ENCODE data around the gene MYEF2.

MYEF2 gene

GRCh38 chr15:48120745-48121144, 57.4 kb downstream of the MYEF2 start, which contains the start of gene SLC24A5:
TSS of gene SLC24A5 (plus strand) at chr15:48120990. CDS start at chr15:48121045, 55 bp downstream.
- Mint-ChIP-seq H3K36me3 (ENCODE audit: low read depth) (no peaks in the 10 kb centered on the region), H3K4me1 (ENCODE audit: low read depth) (no peaks in the 10 kb centered on the region)
- no peak for DNase-seq (ENCODE audit: low spot score)

GRCh38 chr15:48119277-48119676, 58.8 kb downstream of the MYEF2 start:
- no peak overlapping the region for H3K4me3 Mint-ChIP-seq
- no peaks in the 10 kb centered on the region for H3K9me3 Mint-ChIP-seq
- H3K36me3 Mint-ChIP-seq (ENCODE audit: low read depth): no peaks in the 10 kb centered on the region
- no peaks in the 10 kb centered on the region for H3K4me1 Mint-ChIP-seq (ENCODE audit: low read depth)
- no peak for DNase-seq (ENCODE audit: low spot score)
- peaks cover 4% of the 10 kb centered on the region for H3K27me3 Mint-ChIP-seq (ENCODE audit: low read depth)
- H3K27ac Mint-ChIP-seq: no peak overlapping the region

More at GRCh38 chr15:48120745-48121144, 57.4 kb downstream of the MYEF2 start, which contains the start of gene SLC24A5:
- peaks cover 5% of the 10 kb centered on the region for H3K27me3 Mint-ChIP-seq (ENCODE audit: low read depth)
- H3K4me3 Mint-ChIP-seq: no peak within 1 kb of the TSS
- no peaks in the 10 kb centered on the region for H3K9me3 Mint-ChIP-seq
- H3K27ac Mint-ChIP-seq: no peak within 1 kb of the TSS

- no peaks in the 10 kb centered on the region for H3K4me1 Mint-ChIP-seq (ENCODE audit: low read depth)
- H3K9me3 Mint-ChIP-seq: no peaks in the 10 kb centered on the region
- no peak overlapping the region for H3K4me3 Mint-ChIP-seq
- H3K27me3 Mint-ChIP-seq (ENCODE audit: low read depth): peaks cover 9% of the 10 kb centered on the region
- DNase-seq (ENCODE audit: low spot score): no peak
- H3K36me3 Mint-ChIP-seq (ENCODE audit: low read depth): no peaks in the 10 kb centered on the region
- H3K27ac Mint-ChIP-seq: no peak overlapping the region
Measured at GRCh38 chr15:48112242-48112641, 65.9 kb downstream of the MYEF2 start.

GRCh38 chr15:48109856-48110531, 68.1 kb downstream of the MYEF2 start:
- Mint-ChIP-seq H3K27ac (no peak overlapping the region), H3K4me3 (no peak overlapping the region), H3K4me1 (ENCODE audit: low read depth) (no peaks in the 10 kb centered on the region), H3K27me3 (ENCODE audit: low read depth) (peaks cover 15% of the 10 kb centered on the region), H3K9me3 (no peaks in the 10 kb centered on the region), H3K36me3 (ENCODE audit: low read depth) (no peaks in the 10 kb centered on the region)
- no peak for DNase-seq (ENCODE audit: low spot score)

GRCh38 chr15:48109212-48109611, 68.9 kb downstream of the MYEF2 start:
- DNase-seq (ENCODE audit: low spot score): no peak
- no peaks in the 10 kb centered on the region for H3K9me3 Mint-ChIP-seq
- no peak overlapping the region for H3K27ac Mint-ChIP-seq
- H3K4me3 Mint-ChIP-seq: no peak overlapping the region
- H3K4me1 Mint-ChIP-seq (ENCODE audit: low read depth): no peaks in the 10 kb centered on the region
- H3K36me3 Mint-ChIP-seq (ENCODE audit: low read depth): no peaks in the 10 kb centered on the region
- H3K27me3 Mint-ChIP-seq (ENCODE audit: low read depth): peaks cover 11% of the 10 kb centered on the region

- no peak overlapping the region for H3K27ac Mint-ChIP-seq
- H3K4me3 Mint-ChIP-seq: no peak overlapping the region
- DNase-seq (ENCODE audit: low spot score): no peak
- H3K36me3 Mint-ChIP-seq (ENCODE audit: low read depth): no peaks in the 10 kb centered on the region
- H3K27me3 Mint-ChIP-seq (ENCODE audit: low read depth): peaks cover 13% of the 10 kb centered on the region
- no peaks in the 10 kb centered on the region for H3K9me3 Mint-ChIP-seq
- H3K4me1 Mint-ChIP-seq (ENCODE audit: low read depth): no peaks in the 10 kb centered on the region
Measured at GRCh38 chr15:48105936-48106335, 72.2 kb downstream of the MYEF2 start.

- H3K36me3 Mint-ChIP-seq (ENCODE audit: low read depth): no peaks in the 10 kb centered on the region
- H3K4me1 Mint-ChIP-seq (ENCODE audit: low read depth): no peaks in the 10 kb centered on the region
- DNase-seq (ENCODE audit: low spot score): no peak
- no peak overlapping the region for H3K4me3 Mint-ChIP-seq
- no peaks in the 10 kb centered on the region for H3K9me3 Mint-ChIP-seq
- peaks cover 16% of the 10 kb centered on the region for H3K27me3 Mint-ChIP-seq (ENCODE audit: low read depth)
- no peak overlapping the region for H3K27ac Mint-ChIP-seq
Measured at GRCh38 chr15:48103647-48104046, 74.4 kb downstream of the MYEF2 start.

GRCh38 chr15:48102167-48102566, 75.9 kb downstream of the MYEF2 start:
- H3K27ac Mint-ChIP-seq: no peak overlapping the region
- peaks cover 14% of the 10 kb centered on the region for H3K27me3 Mint-ChIP-seq (ENCODE audit: low read depth)
- H3K4me1 Mint-ChIP-seq (ENCODE audit: low read depth): no peaks in the 10 kb centered on the region
- H3K4me3 Mint-ChIP-seq: no peak overlapping the region
- H3K36me3 Mint-ChIP-seq (ENCODE audit: low read depth): no peaks in the 10 kb centered on the region
- no peaks in the 10 kb centered on the region for H3K9me3 Mint-ChIP-seq
- DNase-seq (ENCODE audit: low spot score): no peak

GRCh38 chr15:48101376-48101961, 76.6 kb downstream of the MYEF2 start:
- Mint-ChIP-seq H3K4me3 (no peak overlapping the region), H3K27me3 (ENCODE audit: low read depth) (peaks cover 11% of the 10 kb centered on the region), H3K27ac (no peak overlapping the region), H3K4me1 (ENCODE audit: low read depth) (no peaks in the 10 kb centered on the region), H3K36me3 (ENCODE audit: low read depth) (no peaks in the 10 kb centered on the region), H3K9me3 (no peaks in the 10 kb centered on the region)
- no peak for DNase-seq (ENCODE audit: low spot score)

- Mint-ChIP-seq H3K27me3 (ENCODE audit: low read depth) (peaks cover 6% of the 10 kb centered on the region), H3K27ac (no peak overlapping the region), H3K36me3 (ENCODE audit: low read depth) (no peaks in the 10 kb centered on the region), H3K4me3 (no peak overlapping the region), H3K9me3 (no peaks in the 10 kb centered on the region), H3K4me1 (ENCODE audit: low read depth) (no peaks in the 10 kb centered on the region)
- no peak for DNase-seq (ENCODE audit: low spot score)
Measured at GRCh38 chr15:48097264-48097663, 80.8 kb downstream of the MYEF2 start.

GRCh38 chr15:48096813-48097212, 81.3 kb downstream of the MYEF2 start:
- DNase-seq (ENCODE audit: low spot score): no peak
- Mint-ChIP-seq H3K36me3 (ENCODE audit: low read depth) (no peaks in the 10 kb centered on the region), H3K9me3 (no peaks in the 10 kb centered on the region), H3K4me1 (ENCODE audit: low read depth) (no peaks in the 10 kb centered on the region), H3K27ac (no peak overlapping the region), H3K27me3 (ENCODE audit: low read depth) (peaks cover 6% of the 10 kb centered on the region), H3K4me3 (no peak overlapping the region)

GRCh38 chr15:48096355-48096786, 81.7 kb downstream of the MYEF2 start:
- H3K27me3 Mint-ChIP-seq (ENCODE audit: low read depth): peaks cover 6% of the 10 kb centered on the region

GRCh38 chr15:48091522-48091921, 86.6 kb downstream of the MYEF2 start:
- Mint-ChIP-seq H3K9me3 (no peaks in the 10 kb centered on the region), H3K4me3 (no peak overlapping the region), H3K4me1 (ENCODE audit: low read depth) (no peaks in the 10 kb centered on the region), H3K27me3 (ENCODE audit: low read depth) (no peaks in the 10 kb centered on the region), H3K27ac (no peak overlapping the region), H3K36me3 (ENCODE audit: low read depth) (no peaks in the 10 kb centered on the region)
- no peak for DNase-seq (ENCODE audit: low spot score)

More at GRCh38 chr15:48096355-48096786, 81.7 kb downstream of the MYEF2 start:
- Mint-ChIP-seq H3K9me3 (no peaks in the 10 kb centered on the region), H3K4me1 (ENCODE audit: low read depth) (no peaks in the 10 kb centered on the region), H3K4me3 (no peak overlapping the region), H3K27ac (no peak overlapping the region), H3K36me3 (ENCODE audit: low read depth) (no peaks in the 10 kb centered on the region)
- DNase-seq (ENCODE audit: low spot score): no peak

- Mint-ChIP-seq H3K27ac (no peak overlapping the region), H3K27me3 (ENCODE audit: low read depth) (no peaks in the 10 kb centered on the region), H3K9me3 (no peaks in the 10 kb centered on the region), H3K4me1 (ENCODE audit: low read depth) (no peaks in the 10 kb centered on the region), H3K4me3 (no peak overlapping the region), H3K36me3 (ENCODE audit: low read depth) (no peaks in the 10 kb centered on the region)
- no peak for DNase-seq (ENCODE audit: low spot score)
Measured at GRCh38 chr15:48090666-48091065, 87.4 kb downstream of the MYEF2 start.

Data from T-helper 2 cell treated with Interferon-gamma antibody and Interleukin-4, amounts not matched to agents 5 μg/mL and 100 μg/mL, for 36 hours (primary cell).